Keratinocyte (primary cell): Measurements from ENCODE around the gene AGPAT2. TPM values are rescaled to one million over a fixed set of nuclear protein-coding genes. Genes with fewer than 3 reads are reported as not detected.

ENCODE experiments used
- DNase-seq: peaks from one replicate; pipeline ENCODE4 v3.0.0-alpha.2; 2011; ENCODE audit warnings: low read depth, missing footprints, low spot score
- FAIRE-seq: peaks from 2 replicates; lab custom pipeline; 2011; peaks lifted over from hg19 to GRCh38; lab: Jason Lieb, UNC
- H2AFZ ChIP-seq: 2 replicates; pipeline ENCODE4 v1.6.0; 2012; ENCODE audit warnings: low read length, control low read depth, inconsistent platforms; ENCODE audit not compliant: control insufficient read depth
- H3K27ac ChIP-seq: 2 replicates; pipeline ENCODE4 v1.5.1; 2011; ENCODE audit warnings: low read length; ENCODE audit not compliant: control insufficient read depth, insufficient read depth
- H3K27me3 ChIP-seq: 3 replicates; pipeline ENCODE4 v1.6.0; 2011; ENCODE audit warnings: low read length; ENCODE audit not compliant: control insufficient read depth, insufficient read depth; ENCODE audit errors: extremely low read depth
- H3K36me3 ChIP-seq, 2 experiments: 2 replicates in 1 of 2; 3 replicates in 1 of 2; pipeline ENCODE4 v1.5.1; 2011; ENCODE audit warnings: low read length in 2 of 2, mild to moderate bottlenecking in 1 of 2; ENCODE audit not compliant: control insufficient read depth in 2 of 2, insufficient read depth in 2 of 2; ENCODE audit errors: extremely low read depth in 1 of 2
- H3K4me1 ChIP-seq: 3 replicates; pipeline ENCODE4 v1.5.1; 2011; ENCODE audit warnings: low read length; ENCODE audit not compliant: control insufficient read depth, insufficient read depth; ENCODE audit errors: extremely low read depth
- H3K4me2 ChIP-seq: 3 replicates; pipeline ENCODE4 v1.6.0; 2011; ENCODE audit warnings: low read depth, low read length; ENCODE audit not compliant: control insufficient read depth, insufficient read depth; ENCODE audit errors: extremely low read depth
- H3K4me3 ChIP-seq, 3 experiments: fragments of 200-600 bp in 1 of 3; sonication (generic) in 1 of 3; 2 replicates in 2 of 3; 3 replicates in 1 of 3; pipeline ENCODE4 v1.5.1; 2011 to 2016; ENCODE audit warnings: low read length in 3 of 3, mild to moderate bottlenecking in 3 of 3, control low read depth in 2 of 3, inconsistent platforms in 1 of 3, low read depth in 1 of 3, mixed read lengths in 1 of 3, mixed run types in 1 of 3, moderate library complexity in 1 of 3; ENCODE audit not compliant: control insufficient read depth in 2 of 3, insufficient read depth in 2 of 3; ENCODE audit errors: extremely low read depth in 1 of 3
- H3K79me2 ChIP-seq: 2 replicates; pipeline ENCODE4 v1.6.0; 2012; ENCODE audit warnings: low read length; ENCODE audit not compliant: control insufficient read depth, insufficient read depth
- H3K9ac ChIP-seq: 3 replicates; pipeline ENCODE4 v1.6.0; 2011; ENCODE audit warnings: low read length; ENCODE audit not compliant: control insufficient read depth, insufficient read depth; ENCODE audit errors: extremely low read depth
- H3K9me1 ChIP-seq: 3 replicates; pipeline ENCODE4 v1.6.0; 2011; ENCODE audit warnings: low read length; ENCODE audit not compliant: control insufficient read depth, insufficient read depth; ENCODE audit errors: extremely low read depth
- H3K9me3 ChIP-seq: 2 replicates; pipeline ENCODE4 v1.5.1; 2012; ENCODE audit warnings: low read depth, low read length; ENCODE audit not compliant: control insufficient read depth
- H4K20me1 ChIP-seq: 3 replicates; pipeline ENCODE4 v1.6.0; 2011; ENCODE audit warnings: low read length; ENCODE audit not compliant: control insufficient read depth, insufficient read depth; ENCODE audit errors: extremely low read depth
- EZH2 ChIP-seq: IDR thresholded peaks from one replicate; pipeline ENCODE4 v1.6.1; 2012; ENCODE audit warnings: inconsistent platforms, mild to moderate bottlenecking, low read length, moderate library complexity
- dilution Hi-C: fragments of 300-500 bp; cut with MboI; formaldehyde crosslinking; loops from one replicate; pipeline ENCODE4 v1.7.0; 2020; ENCODE audit warnings: low sequenced_read_pairs; ENCODE audit not compliant: extremely low pct_ligation_motif_present
- polyA plus RNA-seq, 5 experiments: library from polyadenylated mRNA; depleted of rRNA in 3 of 5; stranded (reverse) in 3 of 5; stranded (forward) in 1 of 5; unstranded in 1 of 5; fragments of >200 nt; gene quantifications; 1 replicate in 1 of 5; 2 replicates in 3 of 5; 3 replicates in 1 of 5; pipeline versions ENCODE4 v1.2.1 to v1.2.3, GENCODE V29; 2011 to 2012; ENCODE audit warnings: missing spikeins in 2 of 5, low read depth in 1 of 5, low replicate concordance in 1 of 5
- TF ChIP-seq, protein P1 (sequence below), 3 experiments: IDR thresholded peaks in 1 of 3; conservative IDR thresholded peaks in 1 of 3; optimal IDR thresholded peaks in 1 of 3; 2 replicates in 2 of 3; 3 replicates in 1 of 3; pipeline versions ENCODE3 to v1.5.1; 2011; ENCODE audit warnings: low read length in 3 of 3, mild to moderate bottlenecking in 3 of 3, moderate library complexity in 2 of 3, control low read depth in 1 of 3, inconsistent platforms in 1 of 3; ENCODE audit not compliant: insufficient read depth in 2 of 3; ENCODE audit errors: extremely low read depth in 1 of 3

Gene AGPAT2
- polyA plus RNA-seq, 1 donor (not counting 4 experiments of a cell fraction or from before 2014, with no cell fraction given), result 26.5 TPM

DNA sequence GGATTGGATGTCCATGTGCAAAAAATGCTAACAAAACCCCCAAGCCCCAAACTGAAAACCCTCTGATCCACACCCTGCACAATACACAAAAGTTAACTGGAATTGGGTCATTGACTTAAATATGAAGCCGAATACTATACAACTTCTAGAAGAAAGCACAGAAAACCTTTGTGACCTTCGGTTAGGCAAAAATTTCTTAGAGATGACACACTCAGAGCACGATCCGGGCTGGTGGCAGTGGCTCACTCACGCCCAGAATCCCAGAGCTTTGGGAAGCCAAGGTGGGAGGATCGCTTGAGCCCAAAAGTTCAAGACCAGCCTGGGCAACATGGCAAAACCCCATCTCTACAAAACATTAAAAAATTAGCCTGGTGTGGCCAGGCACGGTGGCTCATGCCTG, 23.3 kb upstream of the AGPAT2 start:
- DNase-seq (no peak), FAIRE-seq (no peak)
- no peaks in the 10 kb centered on the region for H3K79me2 ChIP-seq
- H3K36me3 ChIP-seq, result no peaks in the 10 kb centered on the region
- H3K27ac ChIP-seq, result no peak overlapping the region
- TF ChIP-seq, protein P1, sequence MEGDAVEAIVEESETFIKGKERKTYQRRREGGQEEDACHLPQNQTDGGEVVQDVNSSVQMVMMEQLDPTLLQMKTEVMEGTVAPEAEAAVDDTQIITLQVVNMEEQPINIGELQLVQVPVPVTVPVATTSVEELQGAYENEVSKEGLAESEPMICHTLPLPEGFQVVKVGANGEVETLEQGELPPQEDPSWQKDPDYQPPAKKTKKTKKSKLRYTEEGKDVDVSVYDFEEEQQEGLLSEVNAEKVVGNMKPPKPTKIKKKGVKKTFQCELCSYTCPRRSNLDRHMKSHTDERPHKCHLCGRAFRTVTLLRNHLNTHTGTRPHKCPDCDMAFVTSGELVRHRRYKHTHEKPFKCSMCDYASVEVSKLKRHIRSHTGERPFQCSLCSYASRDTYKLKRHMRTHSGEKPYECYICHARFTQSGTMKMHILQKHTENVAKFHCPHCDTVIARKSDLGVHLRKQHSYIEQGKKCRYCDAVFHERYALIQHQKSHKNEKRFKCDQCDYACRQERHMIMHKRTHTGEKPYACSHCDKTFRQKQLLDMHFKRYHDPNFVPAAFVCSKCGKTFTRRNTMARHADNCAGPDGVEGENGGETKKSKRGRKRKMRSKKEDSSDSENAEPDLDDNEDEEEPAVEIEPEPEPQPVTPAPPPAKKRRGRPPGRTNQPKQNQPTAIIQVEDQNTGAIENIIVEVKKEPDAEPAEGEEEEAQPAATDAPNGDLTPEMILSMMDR (optimal IDR thresholded peaks at IDR 0.05 in 1 of 3, IDR thresholded peaks at IDR 0.05 in 1 of 3, conservative IDR thresholded peaks at IDR 0.05 in 1 of 3; ENCODE audit: extremely low read depth in 1 of 3, insufficient read depth in 2 of 3, low read length in 3 of 3), result no peak
- TF ChIP-seq EZH2, result no peak
- H3K9me1 ChIP-seq, result no peaks in the 10 kb centered on the region
- dilution Hi-C loops, result no loop called here
- no peak overlapping the region for H3K9ac ChIP-seq
- no peaks in the 10 kb centered on the region for H4K20me1 ChIP-seq
- no peak overlapping the region for H3K4me2 ChIP-seq
- peaks cover 24% of the 10 kb centered on the region for H3K27me3 ChIP-seq
- H3K4me1 ChIP-seq, result no peaks in the 10 kb centered on the region
- no peaks in the 10 kb centered on the region for H3K9me3 ChIP-seq
- H2AFZ ChIP-seq, result no peak overlapping the region
- H3K4me3 ChIP-seq, result no peak overlapping the region

DNA sequence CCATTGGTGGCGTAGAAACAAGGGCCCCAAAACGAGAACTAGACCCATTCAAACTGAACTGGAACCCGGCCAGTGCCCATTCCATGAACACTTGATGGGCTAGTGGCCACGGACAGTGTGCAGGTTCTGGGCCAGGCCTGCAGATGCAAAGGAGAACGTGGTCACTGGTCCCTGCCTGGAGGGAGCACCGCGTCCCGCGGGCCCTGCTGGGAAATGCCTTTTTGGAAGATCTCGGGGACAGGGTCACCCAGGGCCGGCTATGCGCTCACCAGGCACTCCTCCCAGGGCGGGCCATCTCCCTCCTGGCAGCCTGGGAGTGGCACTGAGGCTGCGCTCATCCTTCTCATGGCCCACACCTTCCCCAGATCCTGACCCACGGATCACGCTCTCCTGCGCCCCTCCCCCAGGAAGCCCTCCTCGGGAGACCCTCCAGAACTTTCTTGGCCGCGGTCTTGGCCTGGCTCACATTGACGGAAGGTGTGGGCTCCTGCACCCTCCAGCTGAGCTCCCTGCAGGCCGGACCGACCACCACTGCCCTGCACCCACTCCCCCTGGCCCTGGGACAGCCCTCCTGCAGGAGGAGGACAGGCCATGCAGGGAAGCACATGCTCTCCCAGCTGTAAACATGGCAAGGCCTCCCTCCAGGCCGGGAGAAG, 22.3 kb upstream of the AGPAT2 start:
- no peak overlapping the region for H3K9ac ChIP-seq

More for the DNA sequence above, 22.3 kb upstream of the AGPAT2 start:
- Histone ChIP-seq H4K20me1 (no peaks in the 10 kb centered on the region), H3K9me3 (no peaks in the 10 kb centered on the region), H3K36me3 (no peaks in the 10 kb centered on the region), H3K4me3 (no peak overlapping the region), H3K27ac (no peak overlapping the region), H3K9me1 (no peaks in the 10 kb centered on the region), H3K27me3 (peaks cover 24% of the 10 kb centered on the region), H3K4me2 (no peak overlapping the region), H2AFZ (no peak overlapping the region), H3K79me2 (no peaks in the 10 kb centered on the region), H3K4me1 (no peaks in the 10 kb centered on the region)
- TF ChIP-seq, protein P1 (optimal IDR thresholded peaks at IDR 0.05 in 1 of 3, IDR thresholded peaks at IDR 0.05 in 1 of 3, conservative IDR thresholded peaks at IDR 0.05 in 1 of 3; ENCODE audit: extremely low read depth in 1 of 3, insufficient read depth in 2 of 3, low read length in 3 of 3), result no peak
- no peak for TF ChIP-seq EZH2
- DNase-seq, result no peak
- dilution Hi-C loops, result no loop called here
- FAIRE-seq, result no peak
